ENCODE measurements around the gene MAEA. TPM values are rescaled to one million over a fixed set of nuclear protein-coding genes. Genes with fewer than 3 reads are reported as not detected.

MAEA gene
- total and polyA plus RNA-seq, 4 donors, result 20.9 to 33.9 (median 29.8) TPM

GRCh38 chr4:1331591-1332353 is 42.1 kb downstream of the MAEA start:
- no peaks in the 10 kb centered on the region for H3K4me1 ChIP-seq (ENCODE audit: control insufficient read depth in 4 of 4, insufficient read depth in 4 of 4, low read length in 3 of 4)
- no peak overlapping the region for H3K27ac ChIP-seq (ENCODE audit: low read depth in 1 of 2, low read length in 2 of 2)
- no peaks in the 10 kb centered on the region for H3K9me3 ChIP-seq (ENCODE audit: control insufficient read depth in 4 of 4, low read length in 3 of 4)
- H3K27me3 ChIP-seq (ENCODE audit: control insufficient read depth in 4 of 4, insufficient read depth in 4 of 4, low read length in 3 of 4), result no peaks in the 10 kb centered on the region
- H3K9ac ChIP-seq (ENCODE audit: low read depth in 1 of 2, low read length in 2 of 2), result no peak overlapping the region
- TF ChIP-seq GABPA (IDR thresholded peaks at IDR 0.05 in 1 of 2, conservative IDR thresholded peaks at IDR 0.05 in 1 of 2), result no peak
- no peak for TF ChIP-seq SP1 (IDR thresholded peaks at IDR 0.05)
- no peak for TF ChIP-seq ZBTB33 (IDR thresholded peaks at IDR 0.05)
- TF ChIP-seq REST (IDR thresholded peaks at IDR 0.05), result no peak
- no peak for TF ChIP-seq JUND (IDR thresholded peaks at IDR 0.05)
- no peak for TF ChIP-seq ATF3 (IDR thresholded peaks at IDR 0.05)
- TF ChIP-seq EGR1 (IDR thresholded peaks at IDR 0.05; ENCODE audit: low read depth in 2 of 2), result no peak
- no peak for TF ChIP-seq MAX (IDR thresholded peaks at IDR 0.05)
- no peak for TF ChIP-seq YY1 (IDR thresholded peaks at IDR 0.05)
- TF ChIP-seq TAF1 (conservative IDR thresholded peaks at IDR 0.05), result no peak
- TF ChIP-seq RAD21 (IDR thresholded peaks at IDR 0.05), result no peak
- TF ChIP-seq RXRA (IDR thresholded peaks at IDR 0.05), result no peak
- TF ChIP-seq FOXA2 (IDR thresholded peaks at IDR 0.05), result no peak
- TF ChIP-seq FOXA1 (IDR thresholded peaks at IDR 0.05), result no peak
- TF ChIP-seq HNF4G (IDR thresholded peaks at IDR 0.05), result no peak
- H3K36me3 ChIP-seq (ENCODE audit: control insufficient read depth in 4 of 4, insufficient read depth in 3 of 4, low read depth in 1 of 4, low read length in 3 of 4), result peaks cover 11 to 59% (median 21%) of the 10 kb centered on the region in 4 donors
- 94% methylated on average over 21 of the region's 21 CpGs for WGBS
- no peak for DNase-seq (ENCODE audit: low spot score)
- no peak overlapping the region for H3K4me3 ChIP-seq (ENCODE audit: low read depth in 1 of 3, low read length in 3 of 3)

GRCh38 chr4:1332686-1333085 is 43.0 kb downstream of the MAEA start:
- no peak for DNase-seq (ENCODE audit: low spot score)
- H3K4me3 ChIP-seq (ENCODE audit: low read depth in 1 of 3, low read length in 3 of 3), result no peak overlapping the region
- H3K27me3 ChIP-seq (ENCODE audit: control insufficient read depth in 4 of 4, insufficient read depth in 4 of 4, low read length in 3 of 4), result no peaks in the 10 kb centered on the region
- TF ChIP-seq YY1 (IDR thresholded peaks at IDR 0.05) (no peak), SP1 (IDR thresholded peaks at IDR 0.05) (no peak), HNF4G (IDR thresholded peaks at IDR 0.05) (no peak), REST (IDR thresholded peaks at IDR 0.05) (no peak), FOXA1 (IDR thresholded peaks at IDR 0.05) (no peak), EGR1 (IDR thresholded peaks at IDR 0.05; ENCODE audit: low read depth in 2 of 2) (no peak), NR2F2 (IDR thresholded peaks at IDR 0.05) (no peak), MAX (IDR thresholded peaks at IDR 0.05) (no peak), RXRA (IDR thresholded peaks at IDR 0.05) (no peak), JUND (IDR thresholded peaks at IDR 0.05) (no peak)
- H3K27ac ChIP-seq (ENCODE audit: low read depth in 1 of 2, low read length in 2 of 2), result no peak overlapping the region
- no peaks in the 10 kb centered on the region for H3K4me1 ChIP-seq (ENCODE audit: control insufficient read depth in 4 of 4, insufficient read depth in 4 of 4, low read length in 3 of 4)
- H3K9me3 ChIP-seq (ENCODE audit: control insufficient read depth in 4 of 4, low read length in 3 of 4), result no peaks in the 10 kb centered on the region
- H3K9ac ChIP-seq (ENCODE audit: low read depth in 1 of 2, low read length in 2 of 2), result no peak overlapping the region
- H3K36me3 ChIP-seq (ENCODE audit: control insufficient read depth in 4 of 4, insufficient read depth in 3 of 4, low read depth in 1 of 4, low read length in 3 of 4), result peaks cover 11 to 59% (median 25%) of the 10 kb centered on the region in 4 donors
- WGBS, result 93% methylated on average over 13 of the region's 13 CpGs

Data from liver (tissue), 9 donors.